ENCODE data around the gene CLASP1. TPM values are rescaled to one million over a fixed set of nuclear protein-coding genes. Genes with fewer than 3 reads are reported as not detected.
"Not testable (repeated sequence)": the region's sequence is repeated elsewhere in the genome, so short reads cannot be mapped to it uniquely, and the experiment has no call there.

CLASP1 gene
- total RNA-seq, 2 donors from 2014 or later, result 50.4 to 55.8 TPM

DNA sequence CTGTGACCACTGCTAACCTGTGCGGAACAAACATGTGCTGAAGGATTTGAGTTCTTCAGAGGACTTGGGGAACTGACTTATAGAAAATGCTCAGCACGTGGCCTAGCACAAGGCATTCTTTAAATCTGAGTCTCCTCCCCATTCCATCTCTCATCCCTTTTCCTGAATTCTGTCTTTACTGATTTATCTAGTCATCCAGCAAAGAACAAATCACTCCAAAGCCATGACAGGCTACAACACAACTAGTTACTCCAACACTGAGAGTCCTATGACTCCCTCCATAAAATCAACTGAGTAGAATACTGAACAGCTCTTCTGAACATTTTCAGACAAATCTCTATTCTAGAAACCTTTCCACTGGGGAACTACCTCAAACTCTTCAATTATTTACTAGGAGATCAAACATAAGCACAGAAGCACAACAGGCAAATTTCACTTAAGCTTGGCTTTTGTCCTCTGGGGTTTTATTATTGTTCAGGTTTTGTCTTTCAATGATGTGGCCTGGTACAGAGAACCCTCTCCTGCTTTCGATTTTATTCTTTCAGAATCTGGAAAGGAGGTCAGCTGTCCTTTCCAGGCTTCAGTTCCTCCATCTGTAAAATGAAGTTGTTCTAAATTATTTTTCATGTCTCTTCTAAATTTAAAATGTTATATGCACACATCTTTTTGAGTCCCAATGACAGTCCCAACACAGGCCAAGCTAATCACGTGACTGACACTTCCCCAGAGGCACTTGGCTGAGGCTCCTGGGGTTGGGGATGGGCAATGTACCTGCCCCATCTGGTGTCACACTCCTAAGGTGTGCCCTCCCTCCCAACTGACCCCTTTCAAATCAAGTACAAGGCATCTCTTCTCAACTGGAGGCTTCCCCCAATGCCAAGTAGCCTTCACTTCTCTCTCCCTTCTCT, 86.7 kb downstream of the CLASP1 start:
- DNase-seq (ENCODE audit: low spot score), result no peak
- intact Hi-C loops (cut with DNase I), result no loop called here

DNA sequence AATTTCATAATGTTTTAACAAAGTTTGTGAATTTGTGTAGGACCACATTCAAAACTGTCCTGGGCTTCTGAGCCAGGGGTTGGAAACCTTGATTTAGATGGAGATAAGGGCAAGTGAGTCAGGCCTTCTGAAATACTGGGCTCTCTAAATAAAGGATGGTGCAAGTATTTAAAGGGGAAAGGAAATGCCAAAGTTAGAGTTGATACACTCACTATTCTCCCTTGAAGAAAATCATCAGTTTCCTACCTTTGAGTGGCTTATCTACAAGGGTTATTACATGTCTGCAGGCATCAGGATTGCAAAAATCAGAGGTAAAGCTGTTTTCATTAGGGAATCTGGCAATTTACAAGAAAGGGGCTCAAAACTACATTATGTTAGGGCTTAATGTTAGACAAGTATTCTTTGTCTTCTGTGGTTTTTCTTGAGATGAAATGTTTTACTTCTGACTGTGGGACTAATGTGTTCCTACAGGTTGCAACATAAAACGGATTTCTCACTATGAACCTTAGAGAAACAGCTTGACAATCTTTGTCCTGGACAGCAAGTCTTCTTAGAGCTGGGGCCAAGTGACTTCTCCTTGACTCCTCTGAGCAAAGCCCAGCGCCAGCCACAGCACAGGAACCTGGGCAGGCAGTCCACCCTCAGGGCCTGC, 87.5 kb downstream of the CLASP1 start:
- no peak for DNase-seq (ENCODE audit: low spot score)
- intact Hi-C loops (cut with DNase I), result no loop called here

DNA sequence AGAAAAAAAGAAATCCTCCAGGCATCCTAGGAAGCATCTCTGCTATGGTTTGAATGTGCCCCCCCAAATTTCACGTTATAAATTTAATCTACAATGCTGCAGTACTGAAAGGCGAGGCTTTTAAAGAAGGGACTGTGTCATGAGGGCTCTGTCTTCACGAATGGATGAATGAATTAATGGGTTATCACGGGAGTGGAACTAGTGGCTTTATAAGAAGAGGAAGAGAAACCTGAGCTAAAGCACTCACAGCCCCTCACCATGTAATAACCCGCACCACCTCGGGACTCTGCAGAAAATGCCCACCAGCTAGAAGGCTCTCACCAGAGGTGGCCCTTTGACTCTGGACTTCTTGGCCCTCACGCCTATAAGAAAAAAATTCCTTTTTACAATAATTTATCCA, 90.9 kb downstream of the CLASP1 start:
- DNase-seq (ENCODE audit: low spot score), result no peak
- intact Hi-C loops (cut with DNase I), result no loop called here

DNA sequence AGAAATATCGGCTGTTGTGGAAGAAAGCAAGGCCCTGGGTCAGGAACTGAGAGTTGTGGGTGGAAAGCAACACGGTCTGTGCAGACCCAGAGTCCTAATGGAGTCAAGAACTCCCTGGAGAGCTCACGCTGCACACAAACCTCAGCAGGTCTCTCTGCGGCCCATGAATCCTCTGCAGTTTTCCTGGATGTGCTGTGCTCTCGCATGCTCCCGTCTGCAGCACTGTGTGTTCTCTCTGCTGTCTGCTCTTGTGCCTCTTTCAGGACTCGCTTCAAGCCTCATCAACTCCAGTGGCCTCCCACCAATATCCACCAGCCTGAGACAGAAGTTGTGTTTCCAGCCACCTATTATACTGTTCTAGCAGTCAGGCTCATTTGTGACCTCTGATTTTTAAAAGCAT, 94.3 kb downstream of the CLASP1 start:
- no peak for DNase-seq (ENCODE audit: low spot score)
- intact Hi-C loops (cut with DNase I), result no loop called here

DNA sequence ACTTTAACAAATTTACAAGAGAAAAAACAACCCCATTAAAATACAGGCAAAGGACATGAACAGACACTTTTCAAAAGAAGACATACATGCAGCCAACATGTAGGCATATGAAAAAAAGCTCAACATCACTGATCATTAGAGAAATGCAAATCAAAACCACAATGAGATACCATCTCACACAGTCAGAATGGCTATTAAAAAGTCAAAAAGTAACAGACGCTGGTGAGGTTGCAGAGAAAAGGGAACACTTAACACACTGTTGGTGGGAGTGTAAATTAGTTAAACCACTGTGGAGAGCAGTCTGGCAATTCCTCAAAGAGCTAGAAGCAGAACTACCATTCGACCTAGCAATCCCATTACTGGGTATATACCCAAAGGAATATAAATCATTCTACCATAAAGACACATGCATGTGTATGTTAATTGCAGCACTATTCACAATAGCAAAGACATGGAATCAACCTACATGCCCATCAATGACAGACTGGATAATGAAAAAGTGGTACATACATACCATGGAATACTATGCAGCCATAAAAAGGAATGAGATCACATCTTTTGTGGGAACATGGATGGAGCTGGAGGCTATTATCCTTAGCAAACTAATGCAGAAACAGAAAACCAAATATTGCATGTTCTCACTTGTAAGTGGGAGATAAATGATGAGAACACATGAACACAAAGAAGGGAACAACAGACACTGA, 96.6 kb downstream of the CLASP1 start:
- DNase-seq (ENCODE audit: low spot score); intact Hi-C loops (cut with DNase I): not testable (repeated sequence)

DNA sequence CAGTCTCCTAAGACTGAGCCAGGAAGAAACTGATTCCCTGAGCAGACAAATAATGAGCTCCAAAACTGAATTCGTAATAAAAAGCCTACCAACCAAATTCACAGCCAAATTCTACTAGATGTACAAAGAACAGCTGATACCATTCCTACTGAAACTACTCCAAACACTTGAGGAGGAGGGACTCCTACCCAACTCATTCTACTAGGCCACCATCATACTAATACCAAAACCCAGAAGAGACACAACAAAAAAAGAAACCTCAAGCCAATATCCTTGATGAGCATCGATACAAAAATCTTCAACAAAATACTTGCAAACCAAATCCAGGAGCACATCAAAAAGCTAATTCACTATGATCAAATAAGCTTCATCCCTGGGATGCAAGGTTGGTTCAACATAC, 98.6 kb downstream of the CLASP1 start:
- DNase-seq (ENCODE audit: low spot score), result no peak
- intact Hi-C loops (cut with DNase I), result no loop called here

DNA sequence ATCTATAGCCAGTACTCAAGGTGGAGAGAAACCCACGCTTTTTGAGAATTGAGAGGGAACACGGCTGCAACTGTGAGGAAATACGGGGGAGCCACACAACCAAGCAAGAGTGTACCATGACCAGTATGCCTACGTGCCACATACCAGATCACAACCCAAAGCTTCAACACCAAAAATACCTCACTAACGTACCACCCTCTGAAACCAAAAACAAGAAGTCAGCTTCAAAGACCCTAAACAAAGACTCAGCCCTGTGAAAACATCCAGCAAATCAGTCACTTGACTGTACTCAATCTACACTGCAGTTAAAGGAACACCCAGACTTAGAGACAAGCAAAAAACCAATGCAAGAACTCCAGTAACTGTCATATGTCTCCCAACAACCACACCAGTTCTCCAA, 101.6 kb downstream of the CLASP1 start:
- intact Hi-C loops (cut with DNase I), result no loop called here
- no peak for DNase-seq (ENCODE audit: low spot score)

DNA sequence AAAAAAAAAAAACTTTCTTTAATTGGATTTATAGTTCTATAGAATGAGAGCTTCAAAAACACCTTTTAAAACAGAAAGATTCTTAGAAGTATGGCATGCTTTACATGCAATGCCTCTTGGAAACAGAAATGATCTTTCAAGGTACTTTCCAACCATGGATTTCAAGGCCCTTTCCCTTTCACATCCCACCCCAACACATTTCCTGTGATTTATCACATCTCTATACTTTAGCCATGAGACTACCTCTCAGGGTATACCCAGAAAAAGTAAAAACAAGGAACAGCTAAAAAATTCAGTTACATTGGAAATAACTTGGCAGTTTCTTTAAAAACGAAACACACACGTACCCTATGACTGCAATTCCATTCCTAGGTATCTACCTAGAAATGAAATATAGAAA, 103.3 kb downstream of the CLASP1 start:
- no peak for DNase-seq (ENCODE audit: low spot score)
- intact Hi-C loops (cut with DNase I), result no loop called here

DNA sequence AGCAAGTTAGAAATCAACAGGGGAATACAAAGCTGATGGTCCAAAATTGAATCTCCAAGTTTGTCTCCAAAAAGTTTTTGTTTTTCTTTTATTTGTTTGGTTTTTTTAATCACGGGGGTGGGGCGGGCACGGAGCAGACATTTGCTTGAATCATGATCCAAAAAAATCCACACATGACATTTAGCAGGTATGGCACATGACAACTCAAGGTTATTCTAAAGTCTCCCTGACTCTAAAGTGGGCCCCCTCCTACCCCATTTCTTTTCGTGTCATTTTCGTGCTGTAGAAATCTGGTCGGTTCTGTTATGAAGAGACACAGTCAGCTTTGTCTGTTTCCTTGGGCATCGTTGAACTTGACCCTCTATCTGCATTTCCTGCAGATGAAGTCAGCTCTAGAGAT, 104.0 kb downstream of the CLASP1 start:
- intact Hi-C loops (cut with DNase I), result no loop called here
- DNase-seq (ENCODE audit: low spot score), result no peak

DNA sequence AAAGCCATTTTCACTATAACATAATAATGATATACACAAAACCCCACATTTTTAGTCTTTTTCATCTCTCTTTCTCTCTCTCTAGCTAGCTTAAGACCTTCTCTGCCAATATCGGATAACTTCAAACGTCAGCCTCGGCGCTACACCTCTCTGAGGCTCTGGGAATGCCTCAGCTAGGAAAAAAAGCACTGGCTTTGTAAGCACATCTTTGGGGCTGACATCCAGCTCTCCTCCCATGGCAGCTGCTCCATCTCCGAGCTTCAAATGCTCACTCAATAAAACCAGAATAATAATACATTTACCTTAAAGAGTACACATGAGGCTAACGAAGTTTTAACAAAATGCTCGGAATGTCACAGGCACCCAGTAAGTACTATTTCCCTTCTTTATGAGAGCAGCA, 107.8 kb downstream of the CLASP1 start:
- DNase-seq (ENCODE audit: low spot score), result no peak
- intact Hi-C loops (cut with DNase I), result no loop called here

DNA sequence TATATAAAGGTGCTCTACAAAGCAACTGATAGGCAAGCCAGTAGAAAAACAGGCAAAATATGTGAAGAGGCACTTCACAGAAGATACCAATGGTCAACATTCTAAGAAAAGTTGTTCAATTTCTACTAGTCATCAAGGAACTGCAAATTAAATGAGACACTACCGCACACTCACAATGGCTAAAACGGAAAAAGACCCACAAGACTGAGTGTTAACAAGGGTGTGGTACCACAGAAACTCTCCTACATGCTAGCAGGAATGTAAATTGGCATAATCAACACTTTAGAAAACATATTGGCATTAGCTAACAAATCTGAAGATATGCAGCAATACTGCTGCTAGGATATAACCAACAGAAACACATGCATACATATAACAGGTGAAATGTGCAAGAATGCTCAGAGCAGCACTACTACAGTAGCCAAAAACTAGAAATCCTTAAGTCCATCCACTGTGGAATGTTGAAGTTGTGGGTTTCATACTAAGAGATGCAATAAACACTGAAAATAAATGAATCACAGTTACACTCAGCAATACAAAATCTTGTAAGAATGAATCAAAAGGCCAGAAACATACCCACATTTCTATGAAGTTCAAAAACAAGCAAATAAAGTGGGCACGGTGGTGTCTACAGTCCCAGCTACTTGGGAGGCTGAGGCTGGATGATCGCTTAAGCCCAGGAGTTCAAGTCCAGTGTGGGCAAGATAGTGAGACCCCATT, 109.4 kb downstream of the CLASP1 start:
- intact Hi-C loops (cut with DNase I), result loop anchor here (10.0 kb wide), 2 partner anchors 165 to 175 kb away; no protein-coding TSS in a partner anchor
- DNase-seq (ENCODE audit: low spot score), result no peak

DNA sequence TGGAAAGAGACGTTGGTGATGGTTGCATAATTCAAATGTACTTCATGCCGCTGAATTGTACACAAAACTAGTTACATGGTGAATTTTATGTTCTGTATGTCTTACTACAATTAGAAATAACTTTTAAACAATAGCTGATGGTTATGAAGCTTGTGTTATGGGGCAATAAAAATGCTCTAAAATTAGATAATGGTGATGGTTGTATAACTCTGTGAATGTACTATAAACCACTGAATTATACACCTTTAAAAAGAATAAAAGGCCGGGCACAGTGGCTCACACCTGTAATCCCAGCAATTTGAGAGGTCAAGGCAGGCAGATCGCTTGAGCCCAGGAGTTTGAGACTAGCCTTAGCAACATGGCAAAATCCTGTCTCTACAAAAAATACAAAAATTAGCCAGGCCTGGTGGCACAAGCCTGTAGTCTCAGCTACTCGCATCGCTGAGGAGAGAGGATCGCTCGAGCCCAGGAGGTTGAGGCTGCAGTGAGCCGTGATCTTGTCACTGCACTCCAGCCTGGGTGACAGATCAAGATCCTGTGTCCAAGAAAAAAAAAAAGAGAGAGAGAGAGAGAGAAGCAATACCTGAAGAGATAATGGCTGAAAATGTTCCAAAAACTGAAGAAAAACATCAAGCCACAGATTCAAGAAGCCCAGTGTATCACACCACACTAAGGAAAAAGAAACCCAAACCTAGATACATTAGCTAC, 112.3 kb downstream of the CLASP1 start:
- no peak for DNase-seq (ENCODE audit: low spot score)
- intact Hi-C loops (cut with DNase I), result loop anchor here (10.0 kb wide), 2 partner anchors 168 to 178 kb away; no protein-coding TSS in a partner anchor

DNA sequence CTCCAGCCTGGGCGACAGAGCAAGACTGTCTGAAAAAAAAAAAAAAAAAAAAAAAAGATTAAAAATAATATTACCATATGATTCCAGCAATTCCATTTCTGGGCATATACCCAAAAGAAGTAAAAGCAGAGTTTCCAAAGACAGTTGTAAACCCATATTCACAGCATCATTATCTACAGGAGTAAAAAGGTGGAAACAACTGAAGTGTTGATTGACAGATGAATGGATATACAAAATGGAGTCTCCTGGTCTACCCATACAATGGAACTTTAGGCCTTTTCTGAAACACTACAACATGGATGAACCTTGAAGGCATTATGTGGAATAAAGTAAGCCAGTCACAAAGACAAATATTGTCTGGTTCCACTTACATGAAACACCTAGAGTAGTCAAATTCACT, 112.9 kb downstream of the CLASP1 start:
- no peak for DNase-seq (ENCODE audit: low spot score)
- intact Hi-C loops (cut with DNase I), result loop anchor here (10.0 kb wide), 2 partner anchors 168 to 178 kb away; no protein-coding TSS in a partner anchor

DNA sequence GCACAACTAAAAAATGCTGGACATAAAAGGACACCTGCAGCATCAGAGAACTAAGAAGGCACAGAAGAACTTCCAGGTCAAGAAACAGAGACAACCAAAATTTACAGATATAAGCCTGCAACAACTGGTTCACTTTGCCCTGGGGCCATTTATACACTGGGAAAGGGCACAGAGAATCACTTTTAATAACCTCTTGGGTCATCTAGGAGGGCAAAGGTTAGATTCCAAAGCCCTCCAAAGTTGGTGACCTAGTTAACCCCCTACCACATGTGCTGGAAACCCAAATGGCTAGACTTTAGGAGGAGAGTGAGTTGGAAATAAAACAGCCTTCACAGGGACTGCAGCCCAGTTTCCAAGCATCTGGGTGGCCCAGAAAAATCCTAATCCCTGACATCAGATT, 115.3 kb downstream of the CLASP1 start:
- no peak for DNase-seq (ENCODE audit: low spot score)
- intact Hi-C loops (cut with DNase I), result loop anchor here (5.0 to 10.0 kb wide), 3 partner anchors 113 to 181 kb away; partner anchors contain the start of gene CLASP1 (in 1 of the 2)

DNA sequence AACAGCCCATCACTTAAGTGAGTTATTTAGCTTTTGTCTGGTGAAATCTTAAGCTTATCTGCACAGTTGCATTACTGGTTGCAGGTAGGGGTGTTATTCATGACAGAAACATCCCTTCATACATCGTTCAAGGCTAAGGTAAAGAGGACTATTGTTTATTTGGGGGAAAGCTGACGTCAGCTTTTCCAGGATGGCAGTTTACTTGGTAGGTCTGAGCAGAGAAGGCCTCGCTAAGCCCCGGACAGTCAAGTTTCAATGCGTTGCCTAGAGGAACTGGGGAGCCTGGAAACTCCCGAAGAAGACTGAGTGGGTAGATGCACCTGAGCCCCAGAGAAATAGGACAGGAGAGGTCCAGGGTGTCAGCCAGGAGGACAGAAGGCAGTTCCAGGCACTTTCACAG, 116.4 kb downstream of the CLASP1 start:
- intact Hi-C loops (cut with DNase I), result loop anchor here (5.0 to 10.0 kb wide), 3 partner anchors 114 to 182 kb away; partner anchors contain the start of gene CLASP1 (in 1 of the 2)

DNA sequence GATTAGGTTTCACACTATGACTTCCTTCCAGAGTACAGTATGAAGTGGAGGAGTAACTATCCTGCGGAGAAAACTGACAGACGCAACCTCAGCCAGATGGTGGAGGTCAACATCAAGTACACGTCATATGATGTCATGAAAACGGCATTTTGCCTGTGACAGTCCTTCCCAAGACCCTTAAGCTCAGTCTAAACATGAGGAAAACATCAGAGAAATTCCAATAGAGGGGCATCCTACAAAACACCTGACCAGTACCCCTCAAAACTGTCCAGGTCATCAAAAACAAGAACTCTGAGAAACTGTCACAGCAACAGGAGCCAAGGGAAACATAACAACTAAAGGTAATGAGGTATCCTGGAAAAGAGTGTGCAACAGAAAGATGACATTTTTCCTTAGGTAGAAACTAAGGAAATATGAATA, 116.9 kb downstream of the CLASP1 start:
- DNase-seq (ENCODE audit: low spot score), result no peak
- intact Hi-C loops (cut with DNase I), result loop anchor here (5.0 to 10.0 kb wide), 3 partner anchors 115 to 182 kb away; partner anchors contain the start of gene CLASP1 (in 1 of the 2)

More for the DNA sequence above, 116.4 kb downstream of the CLASP1 start:
- no peak for DNase-seq (ENCODE audit: low spot score)

DNA sequence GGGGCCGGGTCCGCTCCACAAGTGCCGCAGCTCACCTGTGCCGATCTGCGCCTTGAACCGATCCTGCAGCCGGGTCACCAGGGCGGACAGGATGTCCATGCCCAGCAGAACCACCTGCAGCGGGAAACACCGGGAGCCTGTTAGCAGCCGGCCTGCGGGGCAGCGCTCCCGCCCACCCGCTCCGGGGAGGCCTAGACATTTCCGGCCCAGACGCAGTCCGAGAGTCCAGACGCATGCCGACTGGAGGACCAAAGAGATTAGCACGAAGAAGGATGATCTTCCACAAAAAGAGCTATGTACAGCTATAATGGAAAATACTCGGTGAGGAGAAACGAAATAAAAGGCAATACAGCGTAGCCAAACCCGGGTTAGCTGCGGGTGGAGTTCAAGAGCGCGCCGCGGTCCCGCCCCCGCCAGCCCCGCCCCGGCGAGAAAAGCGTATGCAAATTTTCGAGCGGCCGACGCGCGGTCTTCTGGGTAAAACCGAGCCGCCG, 119.0 kb downstream of the CLASP1 start:
- peak; percentile 96 for DNase-seq (ENCODE audit: low spot score)
- intact Hi-C loops (cut with DNase I), result loop anchor here (5.0 to 10.0 kb wide), 3 partner anchors 117 to 185 kb away; partner anchors contain the start of gene CLASP1 (in 1 of the 2)
